GM10248 (cell line): ENCODE data around the gene EMP1.

Experiments used
- CTCF ChIA-PET: fragments of 300-600 bp; sonication (Branson Sonifier 250); formaldehyde crosslinking; extraction: SDS; loops from one replicate; lab custom pipeline; 2021; ENCODE audit warnings: antibody characterized with exemption; lab: Yijun Ruan, JAX
- POLR2A ChIA-PET: fragments of 350-650 bp; sonication (Branson Sonifier 250); formaldehyde crosslinking; extraction: SDS; loops from one replicate; lab custom pipeline; 2020; ENCODE audit warnings: antibody characterized with exemption; lab: Yijun Ruan, JAX
- DNase-seq: peaks from one replicate; pipeline ENCODE4 v3.0.0; 2012; ENCODE audit errors: extremely low spot score
- TF ChIP-seq, protein P1 (sequence below): IDR thresholded peaks from 2 replicates; pipeline ENCODE4 v1.5.1; 2012; ENCODE audit warnings: mild to moderate bottlenecking, low read depth; ENCODE audit errors: extremely low read depth, missing control alignments, control extremely low read depth

The EMP1 gene

DNA sequence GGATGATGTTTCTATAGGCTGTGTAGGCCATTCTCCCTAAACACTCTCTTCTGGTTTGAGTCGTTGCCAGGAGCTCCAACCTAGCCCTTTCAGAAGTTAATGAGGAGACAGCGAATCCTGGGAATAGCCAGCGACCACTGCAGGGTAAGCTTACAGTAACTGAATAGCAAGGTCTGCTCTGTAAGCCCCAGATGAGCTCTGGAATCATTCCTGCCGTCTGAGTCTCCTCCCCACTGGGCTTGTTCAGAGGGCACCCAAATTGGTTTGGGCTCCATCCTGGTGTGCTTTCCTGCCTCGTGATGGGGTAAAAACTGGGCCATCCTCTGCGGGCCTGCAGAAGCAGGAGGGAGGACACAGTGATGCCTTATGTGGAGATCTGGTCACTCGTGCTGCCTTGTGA, 43.3 kb upstream of the EMP1 start:
- CTCF ChIA-PET = interaction anchor here (1.2 to 2.1 kb wide), 3 partner anchors 11 to 102 kb away, joined by 3 to 6 read pairs (median 4); no protein-coding TSS in a partner anchor
- POLR2A ChIA-PET = no interaction called here
- TF ChIP-seq, protein P1, sequence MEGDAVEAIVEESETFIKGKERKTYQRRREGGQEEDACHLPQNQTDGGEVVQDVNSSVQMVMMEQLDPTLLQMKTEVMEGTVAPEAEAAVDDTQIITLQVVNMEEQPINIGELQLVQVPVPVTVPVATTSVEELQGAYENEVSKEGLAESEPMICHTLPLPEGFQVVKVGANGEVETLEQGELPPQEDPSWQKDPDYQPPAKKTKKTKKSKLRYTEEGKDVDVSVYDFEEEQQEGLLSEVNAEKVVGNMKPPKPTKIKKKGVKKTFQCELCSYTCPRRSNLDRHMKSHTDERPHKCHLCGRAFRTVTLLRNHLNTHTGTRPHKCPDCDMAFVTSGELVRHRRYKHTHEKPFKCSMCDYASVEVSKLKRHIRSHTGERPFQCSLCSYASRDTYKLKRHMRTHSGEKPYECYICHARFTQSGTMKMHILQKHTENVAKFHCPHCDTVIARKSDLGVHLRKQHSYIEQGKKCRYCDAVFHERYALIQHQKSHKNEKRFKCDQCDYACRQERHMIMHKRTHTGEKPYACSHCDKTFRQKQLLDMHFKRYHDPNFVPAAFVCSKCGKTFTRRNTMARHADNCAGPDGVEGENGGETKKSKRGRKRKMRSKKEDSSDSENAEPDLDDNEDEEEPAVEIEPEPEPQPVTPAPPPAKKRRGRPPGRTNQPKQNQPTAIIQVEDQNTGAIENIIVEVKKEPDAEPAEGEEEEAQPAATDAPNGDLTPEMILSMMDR = no peak
- no peak for DNase-seq

DNA sequence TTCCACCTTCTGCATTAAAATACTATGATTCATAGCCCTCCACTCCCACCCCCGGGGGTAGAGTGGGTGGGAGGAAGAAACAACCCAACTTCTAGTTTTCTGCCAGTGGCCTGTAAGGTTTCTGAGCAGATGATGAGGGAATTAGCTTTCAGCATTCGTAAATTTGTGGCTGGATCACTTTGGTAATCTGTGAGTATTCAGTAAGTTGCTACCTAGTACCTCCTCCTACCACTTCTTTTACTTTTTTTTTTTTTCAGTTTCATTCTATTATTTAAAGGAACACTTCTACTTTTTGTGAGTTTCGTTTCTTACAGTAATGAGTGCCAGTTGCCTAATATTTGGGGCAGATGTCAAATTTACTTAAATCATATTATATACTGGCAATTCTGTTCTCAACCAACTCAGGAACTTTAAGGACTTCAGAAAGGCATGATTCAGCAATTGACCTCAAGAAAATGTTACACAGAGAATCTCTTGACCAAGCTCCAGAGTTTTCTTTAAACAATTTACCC, 42.4 kb upstream of the EMP1 start:
- POLR2A ChIA-PET = no interaction called here
- TF ChIP-seq, protein P1 = no peak
- CTCF ChIA-PET = interaction anchor here (1.2 to 1.3 kb wide), 2 partner anchors 12 to 102 kb away, joined by 3 to 4 read pairs; no protein-coding TSS in a partner anchor
- no peak for DNase-seq

DNA sequence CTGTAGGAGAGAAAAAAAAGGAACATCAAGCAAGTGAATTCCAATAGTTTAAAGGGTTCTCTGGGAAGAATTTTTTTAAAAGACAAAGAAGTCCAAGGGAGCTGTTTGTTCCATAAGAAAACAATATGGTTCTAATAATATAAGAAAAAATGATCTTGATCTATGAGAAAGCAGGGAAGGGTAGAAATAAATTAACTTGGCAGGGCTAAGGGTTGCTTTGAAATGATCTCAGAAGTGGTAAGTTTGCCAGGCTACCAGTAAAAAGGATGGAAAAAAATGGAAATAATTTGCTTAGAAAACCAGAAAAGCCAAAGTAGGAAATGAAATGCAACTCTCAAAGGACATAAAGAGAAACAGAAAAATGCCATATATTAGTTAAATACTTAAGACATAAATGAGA, 41.7 kb upstream of the EMP1 start:
- no peak for DNase-seq
- CTCF ChIA-PET = no interaction called here
- POLR2A ChIA-PET = no interaction called here
- TF ChIP-seq, protein P1 = no peak

DNA sequence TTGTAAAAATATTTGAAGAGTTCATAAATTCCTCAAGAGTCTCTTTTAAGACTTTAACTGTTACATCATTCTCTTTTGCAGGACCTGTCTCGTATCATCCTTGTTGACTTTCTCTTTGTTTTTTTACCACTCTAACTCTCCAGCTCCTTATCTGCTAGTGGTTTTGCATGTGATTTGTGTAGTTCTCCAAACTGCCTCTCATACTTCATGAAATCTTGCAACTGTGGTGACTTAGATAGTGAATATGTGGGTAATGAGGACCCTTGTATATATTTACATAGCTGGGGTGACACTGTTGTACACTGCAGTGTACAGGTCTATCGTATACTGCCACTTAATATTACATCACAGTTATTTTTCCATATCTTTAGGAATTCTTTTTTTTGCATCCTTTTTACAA, 40.2 kb upstream of the EMP1 start:
- DNase-seq = no peak
- POLR2A ChIA-PET = no interaction called here
- CTCF ChIA-PET = interaction anchor here (1.1 kb wide), 1 partner anchor 9 kb away, joined by 4 read pairs; no protein-coding TSS in a partner anchor
- TF ChIP-seq, protein P1 = no peak

DNA sequence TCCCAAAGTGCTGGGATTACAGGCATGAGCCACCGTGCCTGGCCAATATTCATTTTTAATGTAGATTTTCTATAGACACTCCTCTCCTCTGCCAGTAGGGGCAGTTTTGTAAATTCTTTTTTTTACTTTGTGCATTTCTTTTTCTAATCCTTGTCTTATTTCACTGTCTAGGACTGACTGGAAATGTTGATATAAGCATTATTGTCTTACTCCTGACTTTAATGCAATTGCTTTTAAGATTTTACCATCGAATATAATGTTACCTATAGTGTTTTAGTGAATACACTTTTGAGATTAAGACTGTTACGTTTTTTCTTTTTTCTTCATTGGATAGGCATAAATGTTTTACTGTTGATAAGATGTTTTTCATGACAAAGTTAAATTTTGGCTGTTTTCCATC, 35.4 kb upstream of the EMP1 start:
- DNase-seq = no peak
- CTCF ChIA-PET = interaction anchor here (0.8 to 1.9 kb wide), 3 partner anchors 17 to 245 kb away, joined by 3 to 5 read pairs (median 3); no protein-coding TSS in a partner anchor
- POLR2A ChIA-PET = no interaction called here
- TF ChIP-seq, protein P1 = no peak

DNA sequence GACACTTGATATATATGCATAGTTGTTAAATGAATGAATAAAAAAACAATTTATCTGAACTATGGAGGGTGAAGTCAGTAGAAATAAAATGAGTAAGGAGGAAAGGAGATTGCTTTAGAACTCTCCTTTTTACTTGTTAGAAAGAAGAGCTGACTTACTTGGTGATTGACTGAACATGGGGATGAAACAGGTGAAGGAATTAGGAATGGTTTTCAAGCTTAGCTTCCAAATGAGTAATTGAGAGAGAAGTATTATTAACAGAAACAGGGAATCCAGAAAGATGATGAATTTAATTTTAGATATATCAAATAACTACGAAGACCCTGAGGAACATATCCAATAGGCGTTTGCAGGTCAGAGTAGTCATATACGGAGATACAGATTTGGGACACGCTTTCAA, 33.6 kb upstream of the EMP1 start:
- TF ChIP-seq, protein P1 = no peak
- ChIA-PET CTCF (interaction anchor here (1.5 kb wide), 1 partner anchor 10 kb away, joined by 3 read pairs; no protein-coding TSS in a partner anchor), POLR2A (no interaction called here)
- no peak for DNase-seq
